SU-DHL-6 (cell line): ENCODE measurements around the gene CEACAM21.

Experiments used
- H2AFZ ChIP-seq: fragments of 200-600 bp; sonication (generic); 2 replicates; pipeline ENCODE4 v1.6.1; 2014; ENCODE audit warnings: low read depth, mild to moderate bottlenecking, moderate library complexity, mixed read lengths, antibody characterized with exemption, low read length; ENCODE audit not compliant: severe bottlenecking
- H3F3A ChIP-seq: fragments of 200-600 bp; shearing (Covaris generic); 2 replicates; pipeline ENCODE4 v1.6.0; 2016; ENCODE audit warnings: antibody characterized with exemption, mild to moderate bottlenecking; ENCODE audit not compliant: insufficient read depth
- H3K27ac ChIP-seq: fragments of 200-600 bp; sonication (generic); 2 replicates; pipeline ENCODE4 v1.5.1; 2016; ENCODE audit warnings: low read depth, mild to moderate bottlenecking, low read length, moderate library complexity, mixed read lengths
- H3K27me3 ChIP-seq: fragments of 200-600 bp; sonication (generic), shearing (Covaris generic); 2 replicates; pipeline ENCODE4 v1.6.0; 2014; ENCODE audit warnings: mild to moderate bottlenecking, low read length
- H3K36me3 ChIP-seq: fragments of 200-600 bp; sonication (generic); 2 replicates; pipeline ENCODE4 v1.6.1; 2014; ENCODE audit warnings: mild to moderate bottlenecking, low read length, mixed read lengths
- H3K4me2 ChIP-seq: fragments of 300-600, 200-600 bp; shearing (Covaris generic), sonication (generic); 2 replicates; pipeline ENCODE4 v1.6.0; 2014; ENCODE audit warnings: low read length, low read depth, mild to moderate bottlenecking; ENCODE audit not compliant: poor library complexity, severe bottlenecking
- H3K4me3 ChIP-seq: fragments of 200-600 bp; sonication (generic); 2 replicates; pipeline ENCODE4 v1.5.1; 2014; ENCODE audit warnings: antibody characterized with exemption, low read length, mild to moderate bottlenecking, mixed read lengths; ENCODE audit not compliant: insufficient read depth, poor library complexity, severe bottlenecking
- H3K79me2 ChIP-seq: fragments of 200-600 bp; sonication (generic); 2 replicates; pipeline ENCODE4 v1.6.1; 2014; ENCODE audit warnings: mild to moderate bottlenecking, low read length, moderate library complexity; ENCODE audit not compliant: insufficient read depth
- H3K9ac ChIP-seq: fragments of 200-600 bp; sonication (generic); 2 replicates; pipeline ENCODE4 v1.7.0; 2014; ENCODE audit warnings: mild to moderate bottlenecking, low read length
- H3K9me2 ChIP-seq: fragments of 200-600 bp; sonication (generic); replicated peaks from 2 replicates; pipeline ENCODE4 v1.6.1; 2014; ENCODE audit warnings: low read length; ENCODE audit not compliant: insufficient read depth
- H3K9me3 ChIP-seq: fragments of 200-600 bp; sonication (generic); 2 replicates; pipeline ENCODE4 v1.6.1; 2014; ENCODE audit warnings: low read length, mixed read lengths; ENCODE audit not compliant: insufficient read depth
- H4K20me1 ChIP-seq: fragments of 200-600 bp; sonication (generic); 2 replicates; pipeline ENCODE4 v1.6.1; 2014; ENCODE audit warnings: low read depth, mild to moderate bottlenecking, antibody characterized with exemption, low read length, moderate library complexity, mixed read lengths
- EZH2phosphoT487 ChIP-seq: fragments of 200-600 bp; sonication (generic), shearing (Covaris generic); conservative IDR thresholded peaks from 2 replicates; pipeline ENCODE4 v1.6.1; 2018; ENCODE audit warnings: mild to moderate bottlenecking, antibody characterized with exemption, low read length, moderate library complexity, mixed read lengths
- TF ChIP-seq, protein P1 (sequence below): fragments of 200-600 bp; sonication (generic); IDR thresholded peaks from one replicate; pipeline ENCODE4 v1.5.1; 2017; ENCODE audit warnings: antibody characterized with exemption, mild to moderate bottlenecking, low read length, moderate library complexity; ENCODE audit not compliant: insufficient read depth, poor library complexity, severe bottlenecking

Gene CEACAM21

DNA sequence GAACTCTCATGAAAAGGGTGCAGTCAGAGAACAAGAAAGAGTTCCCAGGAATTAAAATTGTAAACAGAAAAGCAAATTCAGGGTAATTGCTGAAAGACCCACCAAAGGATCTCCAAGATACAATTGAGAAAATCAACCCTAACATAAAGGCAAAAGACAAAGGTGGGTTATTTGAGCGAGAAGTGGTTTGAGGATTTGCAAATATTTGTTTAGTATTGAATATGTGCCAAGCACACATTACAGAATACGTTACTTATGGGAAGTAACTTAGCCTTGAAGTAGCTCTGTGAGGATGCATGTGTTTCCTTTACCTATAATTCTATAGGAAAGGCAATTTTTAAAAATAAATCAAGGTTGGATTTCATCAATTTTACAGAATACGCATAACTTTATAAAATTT is 10.0 kb upstream of the CEACAM21 start:
- H3K36me3 ChIP-seq = no peaks in the 10 kb centered on the region
- no peaks in the 10 kb centered on the region for H4K20me1 ChIP-seq
- H3K9ac ChIP-seq = no peak overlapping the region
- peaks cover 3% of the 10 kb centered on the region; the same call in 1 of the 2 replicates for H3F3A ChIP-seq
- no peak for TF ChIP-seq EZH2phosphoT487
- TF ChIP-seq, protein P1, sequence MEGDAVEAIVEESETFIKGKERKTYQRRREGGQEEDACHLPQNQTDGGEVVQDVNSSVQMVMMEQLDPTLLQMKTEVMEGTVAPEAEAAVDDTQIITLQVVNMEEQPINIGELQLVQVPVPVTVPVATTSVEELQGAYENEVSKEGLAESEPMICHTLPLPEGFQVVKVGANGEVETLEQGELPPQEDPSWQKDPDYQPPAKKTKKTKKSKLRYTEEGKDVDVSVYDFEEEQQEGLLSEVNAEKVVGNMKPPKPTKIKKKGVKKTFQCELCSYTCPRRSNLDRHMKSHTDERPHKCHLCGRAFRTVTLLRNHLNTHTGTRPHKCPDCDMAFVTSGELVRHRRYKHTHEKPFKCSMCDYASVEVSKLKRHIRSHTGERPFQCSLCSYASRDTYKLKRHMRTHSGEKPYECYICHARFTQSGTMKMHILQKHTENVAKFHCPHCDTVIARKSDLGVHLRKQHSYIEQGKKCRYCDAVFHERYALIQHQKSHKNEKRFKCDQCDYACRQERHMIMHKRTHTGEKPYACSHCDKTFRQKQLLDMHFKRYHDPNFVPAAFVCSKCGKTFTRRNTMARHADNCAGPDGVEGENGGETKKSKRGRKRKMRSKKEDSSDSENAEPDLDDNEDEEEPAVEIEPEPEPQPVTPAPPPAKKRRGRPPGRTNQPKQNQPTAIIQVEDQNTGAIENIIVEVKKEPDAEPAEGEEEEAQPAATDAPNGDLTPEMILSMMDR = no peak
- no peak overlapping the region for H3K4me3 ChIP-seq
- no peaks in the 10 kb centered on the region for H3K79me2 ChIP-seq
- no peaks in the 10 kb centered on the region for H3K9me3 ChIP-seq
- no peak overlapping the region for H3K27ac ChIP-seq
- no peak overlapping the region for H3K4me2 ChIP-seq
- no peak overlapping the region for H2AFZ ChIP-seq
- no peaks in the 10 kb centered on the region for H3K27me3 ChIP-seq
- H3K9me2 ChIP-seq = no peaks in the 10 kb centered on the region

GRCh38 chr19:41569481-41570150 is 6.3 kb upstream of the CEACAM21 start:
- Histone ChIP-seq H3K27me3 (no peaks in the 10 kb centered on the region), H3K79me2 (no peaks in the 10 kb centered on the region), H3K4me3 (no peak overlapping the region), H2AFZ (no peak overlapping the region), H4K20me1 (no peaks in the 10 kb centered on the region), H3K9ac (no peak overlapping the region), H3F3A (no peaks in the 10 kb centered on the region), H3K27ac (no peak overlapping the region), H3K4me2 (no peak overlapping the region), H3K9me3 (no peaks in the 10 kb centered on the region), H3K9me2 (no peaks in the 10 kb centered on the region), H3K36me3 (no peaks in the 10 kb centered on the region)
- TF ChIP-seq, protein P1 = no peak
- TF ChIP-seq EZH2phosphoT487 = no peak

DNA sequence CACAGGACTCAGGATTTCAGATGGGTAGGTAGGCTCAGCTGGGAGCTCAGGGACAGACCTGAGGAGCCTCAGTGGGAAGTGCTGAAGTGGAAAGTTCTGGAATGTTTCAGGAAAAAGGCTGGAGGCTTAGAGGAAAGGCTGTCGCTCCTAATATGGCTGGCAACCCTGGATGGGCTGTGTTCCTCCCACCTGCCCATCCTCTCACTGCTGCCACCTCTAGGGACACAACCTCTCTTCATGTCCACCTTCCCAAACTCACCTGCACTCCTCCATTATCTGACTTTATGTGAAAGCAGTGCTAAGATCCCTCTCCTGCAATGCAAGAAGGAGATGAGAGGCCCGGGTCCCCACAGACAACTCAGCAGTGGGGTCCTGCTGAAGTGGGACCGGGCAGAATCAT is 5.8 kb upstream of the CEACAM21 start:
- H3K9ac ChIP-seq = no peak overlapping the region
- H3K9me3 ChIP-seq = no peaks in the 10 kb centered on the region
- no peaks in the 10 kb centered on the region for H3F3A ChIP-seq
- H4K20me1 ChIP-seq = no peaks in the 10 kb centered on the region
- H3K27ac ChIP-seq = no peak overlapping the region
- no peak overlapping the region for H3K4me3 ChIP-seq
- no peaks in the 10 kb centered on the region for H3K9me2 ChIP-seq
- H3K36me3 ChIP-seq = no peaks in the 10 kb centered on the region
- TF ChIP-seq EZH2phosphoT487 = no peak
- TF ChIP-seq, protein P1 = no peak
- H3K79me2 ChIP-seq = no peaks in the 10 kb centered on the region
- no peaks in the 10 kb centered on the region for H3K27me3 ChIP-seq
- no peak overlapping the region for H2AFZ ChIP-seq
- H3K4me2 ChIP-seq = no peak overlapping the region
